WI38 (cell line): ENCODE data around the gene MAGI1.

Experiments used
- H3K4me3 ChIP-seq: 2 replicates; pipeline ENCODE4 v1.5.1; 2011; ENCODE audit warnings: low read depth, mild to moderate bottlenecking, control low read depth, low read length
- TF ChIP-seq, protein P1 (sequence below): IDR thresholded peaks from 2 replicates; pipeline ENCODE4 v1.5.1; 2012; ENCODE audit warnings: low read depth, mild to moderate bottlenecking, control low read depth, low read length

Gene MAGI1

DNA sequence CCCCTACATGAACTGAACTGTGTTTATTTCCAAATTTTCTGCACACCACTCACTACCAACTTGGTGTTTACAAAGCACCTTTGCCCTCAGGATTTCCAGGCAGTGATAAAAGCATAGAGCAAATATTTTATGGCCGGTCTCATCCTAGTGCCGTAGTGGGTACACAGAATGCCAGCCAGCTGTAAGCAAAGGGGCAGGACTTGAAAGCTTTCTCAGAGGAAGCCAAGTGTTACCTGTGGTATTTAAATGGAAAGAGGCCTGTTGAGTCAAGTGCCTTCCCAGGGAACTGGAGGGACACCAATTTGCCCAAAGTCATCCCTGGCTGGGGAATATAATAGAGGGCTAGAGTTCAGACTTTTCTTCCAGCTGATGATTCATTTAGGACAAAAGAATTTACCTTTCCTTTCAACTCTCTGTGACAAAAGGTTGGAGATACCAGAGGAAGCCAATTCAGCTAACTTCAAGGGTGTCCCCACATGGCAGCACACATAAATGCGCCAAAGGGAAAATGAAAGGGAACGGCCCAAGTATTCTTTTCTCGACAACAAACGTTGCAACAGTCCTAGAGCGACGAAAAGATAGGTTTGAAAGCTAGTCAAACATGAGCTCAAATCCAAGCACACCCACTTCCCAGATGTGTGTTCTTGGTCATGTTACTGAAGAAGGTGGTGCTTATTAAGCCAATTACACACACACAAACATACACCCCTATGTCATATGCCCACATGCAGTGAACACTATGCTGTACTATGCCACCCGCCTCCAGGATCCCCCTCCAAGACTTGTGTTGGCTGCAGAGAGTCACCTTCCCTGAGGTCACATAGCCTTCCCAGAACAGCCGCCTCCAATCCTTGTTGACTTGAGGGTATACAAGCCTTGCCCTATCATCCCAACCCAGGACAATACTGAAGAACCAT, 27.7 kb downstream of the MAGI1 start:
- no peak overlapping the region for H3K4me3 ChIP-seq
- TF ChIP-seq, protein P1, sequence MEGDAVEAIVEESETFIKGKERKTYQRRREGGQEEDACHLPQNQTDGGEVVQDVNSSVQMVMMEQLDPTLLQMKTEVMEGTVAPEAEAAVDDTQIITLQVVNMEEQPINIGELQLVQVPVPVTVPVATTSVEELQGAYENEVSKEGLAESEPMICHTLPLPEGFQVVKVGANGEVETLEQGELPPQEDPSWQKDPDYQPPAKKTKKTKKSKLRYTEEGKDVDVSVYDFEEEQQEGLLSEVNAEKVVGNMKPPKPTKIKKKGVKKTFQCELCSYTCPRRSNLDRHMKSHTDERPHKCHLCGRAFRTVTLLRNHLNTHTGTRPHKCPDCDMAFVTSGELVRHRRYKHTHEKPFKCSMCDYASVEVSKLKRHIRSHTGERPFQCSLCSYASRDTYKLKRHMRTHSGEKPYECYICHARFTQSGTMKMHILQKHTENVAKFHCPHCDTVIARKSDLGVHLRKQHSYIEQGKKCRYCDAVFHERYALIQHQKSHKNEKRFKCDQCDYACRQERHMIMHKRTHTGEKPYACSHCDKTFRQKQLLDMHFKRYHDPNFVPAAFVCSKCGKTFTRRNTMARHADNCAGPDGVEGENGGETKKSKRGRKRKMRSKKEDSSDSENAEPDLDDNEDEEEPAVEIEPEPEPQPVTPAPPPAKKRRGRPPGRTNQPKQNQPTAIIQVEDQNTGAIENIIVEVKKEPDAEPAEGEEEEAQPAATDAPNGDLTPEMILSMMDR: no peak

DNA sequence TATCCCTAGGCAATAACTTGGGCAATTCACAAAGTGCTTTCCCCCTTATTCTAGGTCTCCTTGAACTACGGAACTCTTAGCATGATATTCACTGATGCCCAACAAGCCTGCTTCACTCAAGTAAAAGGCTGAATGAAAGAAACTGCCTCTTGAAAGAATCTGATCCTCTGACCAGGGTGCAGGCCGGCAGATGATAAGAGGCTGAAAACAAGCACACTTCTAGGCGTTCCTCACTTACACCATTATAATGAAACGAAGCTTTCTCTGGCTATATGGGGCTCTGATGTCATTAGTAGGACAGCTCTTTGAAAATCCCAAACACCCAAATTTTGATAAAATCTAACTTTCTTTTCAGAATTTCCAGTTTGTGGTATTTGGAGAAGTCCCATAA, 28.4 kb downstream of the MAGI1 start:
- TF ChIP-seq, protein P1: no peak

DNA sequence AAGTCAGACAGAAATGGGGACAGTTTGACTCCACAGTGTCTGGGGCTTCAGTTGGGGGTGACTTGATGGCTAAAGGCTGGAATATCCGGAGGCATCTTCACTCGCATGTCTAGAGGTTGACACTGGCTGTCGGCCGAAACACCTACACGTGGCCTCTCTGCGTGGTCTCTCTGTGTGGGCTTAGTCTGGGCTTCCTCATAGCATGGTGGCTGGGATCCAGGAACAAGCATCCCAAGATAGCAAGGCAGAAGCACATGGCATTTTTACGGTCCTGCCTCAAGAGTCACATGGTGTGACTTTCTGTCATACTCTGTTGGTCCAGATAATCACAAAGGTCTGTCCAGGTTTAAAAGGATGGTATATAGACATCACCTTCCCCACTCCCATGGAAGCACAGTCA, 34.5 kb downstream of the MAGI1 start:
- H3K4me3 ChIP-seq: no peak overlapping the region
- TF ChIP-seq, protein P1: no peak

More for the DNA sequence above, 28.4 kb downstream of the MAGI1 start:
- no peak overlapping the region for H3K4me3 ChIP-seq

DNA sequence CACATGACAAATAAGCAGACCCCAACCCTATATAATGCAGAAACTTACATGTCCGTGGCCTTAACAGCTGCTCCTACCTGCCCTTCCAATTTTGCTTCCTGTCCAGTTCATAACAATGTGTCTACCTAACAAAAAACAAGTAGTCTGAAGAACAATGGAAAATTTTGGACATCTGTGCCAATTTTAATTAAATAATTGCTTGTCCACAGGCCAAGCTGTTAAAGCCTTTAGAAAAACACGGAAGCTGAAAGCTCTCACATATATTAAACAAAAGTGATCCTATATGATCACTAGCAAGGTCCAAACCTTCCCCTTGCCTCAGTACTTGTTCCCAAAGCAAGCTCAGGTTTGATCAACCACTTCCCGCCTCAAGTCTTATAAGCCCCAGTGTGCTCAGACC, 37.1 kb downstream of the MAGI1 start:
- TF ChIP-seq, protein P1: no peak
- H3K4me3 ChIP-seq: no peak overlapping the region

DNA sequence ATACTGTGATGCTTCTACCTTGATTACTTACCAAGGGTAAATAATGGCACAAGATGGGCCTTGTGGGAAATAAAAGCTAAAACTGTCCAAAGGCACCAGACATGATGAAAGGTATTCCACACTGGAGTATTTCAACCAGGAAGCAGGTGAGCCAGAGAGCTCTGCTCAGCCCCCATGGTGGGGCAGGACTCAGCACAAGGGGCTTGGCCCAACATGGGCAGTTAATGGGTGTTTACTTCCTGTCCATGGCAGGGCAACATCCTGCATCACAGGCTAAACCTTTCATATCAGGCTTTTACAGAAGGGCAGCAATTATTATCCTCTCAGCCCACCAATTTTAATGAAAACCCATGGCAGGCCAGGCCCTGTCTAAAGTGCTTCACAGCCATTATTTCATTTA, 38.2 kb downstream of the MAGI1 start:
- TF ChIP-seq, protein P1: no peak
- H3K4me3 ChIP-seq: no peak overlapping the region

DNA sequence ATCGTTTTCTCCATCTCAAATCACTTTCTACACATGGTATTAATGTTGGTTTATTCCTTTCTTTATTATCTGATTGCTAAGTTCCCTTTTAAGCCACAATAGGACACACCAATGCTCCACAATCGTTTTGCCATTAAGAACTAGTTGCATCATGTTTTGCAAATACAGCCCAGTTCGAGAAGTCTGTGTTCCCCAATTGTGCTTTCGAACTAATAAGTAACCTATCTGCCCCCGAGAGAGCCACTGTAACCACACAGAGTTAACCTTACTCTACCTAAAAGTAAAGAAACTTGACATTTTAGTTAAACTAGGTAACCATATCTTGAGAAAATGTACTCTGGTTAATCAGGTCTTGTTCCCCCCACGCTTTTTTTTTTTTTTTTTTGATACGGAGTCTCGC, 39.1 kb downstream of the MAGI1 start:
- no peak overlapping the region for H3K4me3 ChIP-seq
- TF ChIP-seq, protein P1: no peak

DNA sequence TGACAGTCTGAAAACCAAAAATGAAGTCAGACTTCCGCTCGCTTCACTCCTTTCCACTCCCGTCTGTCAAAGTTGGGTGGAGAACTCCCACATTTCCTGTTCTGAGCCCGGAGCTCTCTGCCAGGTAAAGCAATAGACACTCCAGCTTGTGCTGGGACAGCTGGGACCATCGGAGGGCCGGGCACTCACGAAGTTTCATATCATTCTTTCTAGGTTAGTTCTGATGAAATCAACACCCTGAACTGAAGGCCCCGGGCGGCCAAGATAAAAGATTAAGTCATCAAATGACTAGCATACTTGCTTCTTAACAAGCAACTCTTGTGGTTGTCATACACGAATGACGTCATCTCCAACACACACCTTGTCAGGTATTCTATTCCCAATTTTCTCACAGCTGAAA, 42.1 kb downstream of the MAGI1 start:
- TF ChIP-seq, protein P1: no peak
- no peak overlapping the region for H3K4me3 ChIP-seq
